Pulmonary artery endothelial cell (primary cell): ENCODE data around the gene RASD2. TPM values are rescaled to one million over a fixed set of nuclear protein-coding genes. Genes with fewer than 3 reads are reported as not detected.
A peak's percentile ranks its signal among the peaks of the same experiment; 100 is the strongest.

ENCODE experiments used
- DNase-seq: peaks from one replicate; pipeline ENCODE4 v3.0.0-alpha.2; 2011; ENCODE audit warnings: low read depth, low spot score
- total RNA-seq: library from RNA; depleted of rRNA; stranded (reverse); fragments of >200 nt; gene quantifications from 2 replicates; pipeline ENCODE4 v1.2.3, GENCODE V29; 2014

RASD2 gene
- total RNA-seq, 1 donor from 2014 or later, result not detected

DNA sequence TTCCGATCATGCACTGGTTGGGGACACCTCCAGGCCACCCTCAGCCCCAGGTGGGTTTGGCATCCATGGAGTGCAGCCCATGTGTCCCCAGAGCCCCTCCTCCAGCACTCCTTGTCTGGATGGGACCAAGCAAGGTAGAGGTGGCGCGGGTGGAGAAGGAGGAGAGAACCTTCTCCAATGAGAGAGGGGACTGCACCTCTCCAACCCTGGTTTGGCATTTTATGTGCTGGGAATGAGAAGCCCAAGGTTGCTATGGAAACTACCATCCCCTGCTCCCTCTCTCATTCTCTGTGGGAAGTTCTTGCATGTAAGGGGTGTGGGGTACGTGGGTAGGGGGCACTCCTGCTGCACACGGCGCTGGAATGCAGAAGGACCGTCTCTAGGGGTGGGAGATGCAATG lies 21.8 kb upstream of the RASD2 start:
- DNase-seq, result no peak

DNA sequence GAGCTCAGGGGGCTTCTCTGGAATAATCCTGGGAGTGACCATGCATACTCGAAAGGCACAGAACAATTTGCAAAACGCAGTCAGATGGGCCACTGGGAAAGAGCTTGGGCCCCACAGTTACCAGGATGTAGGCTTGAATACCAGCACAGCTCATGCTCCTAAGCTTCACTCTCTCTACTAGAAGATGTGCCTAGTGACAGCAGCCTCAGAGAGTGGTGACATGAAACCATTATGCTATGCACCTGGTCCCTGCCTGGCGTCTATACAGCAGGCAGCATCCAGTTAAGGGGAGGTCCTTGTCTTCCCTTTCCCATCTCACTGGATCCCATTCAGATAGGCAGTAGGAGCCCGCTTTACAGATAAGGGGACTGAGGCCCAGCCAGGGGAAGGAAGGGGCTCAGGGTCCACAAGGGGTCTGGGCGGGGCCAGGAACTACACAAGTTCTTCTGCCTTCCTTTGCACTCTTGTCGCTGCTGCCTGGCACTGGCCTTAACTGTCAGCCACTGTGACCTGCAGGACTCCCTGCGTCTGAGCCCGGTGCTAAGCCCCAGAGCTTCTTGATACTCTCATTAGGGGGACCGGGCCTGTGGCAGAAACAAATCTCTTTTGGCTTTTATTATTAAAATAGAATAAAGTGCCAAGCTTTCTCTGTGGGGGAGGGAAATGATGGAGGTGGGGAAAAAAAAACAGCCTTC lies 21.2 kb upstream of the RASD2 start:
- no peak for DNase-seq

DNA sequence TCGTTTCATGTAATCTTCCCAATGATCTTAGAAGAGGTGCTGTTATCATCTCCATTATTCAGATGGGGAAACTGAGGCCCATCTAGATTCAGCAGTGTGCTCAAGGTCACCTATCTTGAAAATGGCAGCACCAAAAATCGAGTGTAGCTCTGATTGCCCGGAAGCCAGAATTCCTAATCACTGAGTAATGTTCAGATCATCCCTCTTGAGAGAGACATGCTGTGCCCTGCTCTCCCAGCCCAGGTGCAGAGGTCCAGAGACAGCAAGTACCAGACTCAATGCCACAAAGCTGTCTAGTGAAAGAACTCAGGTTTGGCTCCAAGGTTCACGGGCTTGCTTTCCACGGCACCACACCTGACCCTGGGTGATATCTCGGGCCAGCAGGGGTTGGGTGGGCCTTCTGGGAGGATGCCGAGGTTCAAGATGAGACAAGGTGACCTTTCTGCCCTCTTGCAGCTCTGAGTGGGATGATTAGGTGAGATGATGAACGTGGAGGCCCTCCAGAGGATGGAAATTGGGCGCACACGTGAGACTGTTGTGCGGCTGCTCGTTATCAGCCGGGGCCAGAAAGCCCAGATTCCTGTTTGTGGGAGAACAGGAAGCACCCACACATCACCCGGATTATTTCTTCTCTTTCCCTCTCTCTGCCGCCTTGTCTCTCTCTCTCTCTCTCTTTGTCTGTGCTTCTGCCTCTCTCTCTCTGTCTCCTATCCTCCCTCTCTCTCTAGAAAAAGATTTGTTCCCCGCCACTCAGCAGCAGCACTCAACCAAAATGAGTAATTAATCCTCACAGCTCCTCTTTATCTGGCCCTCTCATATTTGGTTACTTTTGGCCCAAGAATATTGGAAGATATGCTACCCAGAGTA lies 19.0 kb upstream of the RASD2 start:
- peak; percentile 49 for DNase-seq

DNA sequence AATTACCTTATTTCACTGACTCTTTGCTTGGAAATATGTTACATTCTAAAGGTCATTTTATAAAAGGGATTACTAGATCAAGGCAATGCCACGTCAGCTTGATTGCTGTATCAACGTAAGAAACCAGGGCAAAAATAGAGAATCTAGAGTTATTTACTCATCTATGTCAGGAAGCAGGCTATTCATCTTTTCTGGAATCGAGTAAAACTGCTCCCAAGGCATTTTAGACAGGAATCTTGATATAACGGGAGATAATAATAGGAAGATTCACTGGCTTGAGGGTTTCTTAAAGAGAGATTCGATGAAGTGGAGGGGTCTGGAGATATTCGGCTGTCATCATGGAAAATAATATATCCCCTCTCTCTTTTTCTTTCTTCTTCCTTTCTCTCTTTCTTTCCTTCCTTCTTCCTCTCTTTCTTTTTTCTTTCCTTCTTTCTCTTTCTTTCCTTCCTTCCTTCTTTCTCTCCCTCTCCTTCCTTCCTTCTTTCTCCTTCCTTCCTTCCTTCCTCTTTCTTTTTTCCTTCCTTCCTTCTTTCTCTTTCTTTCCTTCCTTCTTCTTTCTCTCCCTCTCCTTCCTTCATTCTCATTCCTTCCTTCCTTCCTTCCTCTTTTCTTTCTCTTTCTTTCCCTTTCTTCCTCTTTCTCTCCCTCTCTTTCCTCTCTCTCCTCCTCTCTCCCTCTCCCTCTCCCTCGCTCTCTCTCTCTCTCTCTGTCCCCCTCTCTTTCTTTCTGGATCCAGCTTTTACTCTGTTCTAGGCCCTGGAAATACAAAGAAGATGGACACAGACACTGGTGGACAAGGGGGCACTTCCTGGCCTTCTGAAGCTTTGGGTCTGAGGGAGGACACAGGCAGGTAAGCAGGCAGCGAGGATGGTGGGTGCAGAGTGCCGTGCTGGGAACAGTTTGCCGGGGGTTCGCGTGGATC lies 18.1 kb upstream of the RASD2 start:
- DNase-seq, result no peak

DNA sequence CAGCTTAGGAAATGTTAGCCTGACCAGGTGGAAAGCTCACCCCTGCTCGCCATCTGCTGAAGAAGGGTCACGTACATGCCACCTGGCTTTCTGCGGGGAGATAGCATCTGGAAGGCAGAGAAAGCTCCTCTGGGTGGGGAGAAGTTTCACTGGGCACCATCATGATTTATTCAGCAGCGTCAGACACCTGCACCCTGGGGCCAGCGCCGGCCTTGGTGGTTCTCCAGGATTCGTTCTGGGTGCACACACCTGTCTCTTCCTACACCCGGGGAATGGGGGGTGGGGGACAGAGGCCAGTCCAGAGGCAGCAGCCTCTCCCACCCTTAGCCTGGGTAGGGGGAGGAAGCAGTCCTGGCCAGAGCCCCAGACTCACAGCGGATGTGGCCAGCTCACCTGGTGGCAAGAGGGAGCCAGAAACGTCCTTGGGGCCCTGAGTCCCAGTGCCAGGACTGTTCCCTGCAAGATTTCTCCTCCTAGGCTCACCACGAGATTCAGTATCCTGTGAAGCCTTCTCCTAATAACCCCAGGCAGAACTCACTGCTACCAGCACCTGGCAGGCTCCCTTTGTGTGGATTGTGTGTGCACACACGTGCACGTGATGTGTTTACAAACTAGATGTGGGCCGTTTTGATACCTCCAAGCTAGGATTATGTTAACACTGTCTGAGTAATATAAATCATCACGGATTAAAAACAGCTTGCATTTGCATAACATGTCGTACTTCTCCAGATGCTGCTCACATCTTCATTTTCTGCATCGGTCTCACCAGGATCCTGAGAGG lies 17.3 kb upstream of the RASD2 start:
- DNase-seq, result no peak

DNA sequence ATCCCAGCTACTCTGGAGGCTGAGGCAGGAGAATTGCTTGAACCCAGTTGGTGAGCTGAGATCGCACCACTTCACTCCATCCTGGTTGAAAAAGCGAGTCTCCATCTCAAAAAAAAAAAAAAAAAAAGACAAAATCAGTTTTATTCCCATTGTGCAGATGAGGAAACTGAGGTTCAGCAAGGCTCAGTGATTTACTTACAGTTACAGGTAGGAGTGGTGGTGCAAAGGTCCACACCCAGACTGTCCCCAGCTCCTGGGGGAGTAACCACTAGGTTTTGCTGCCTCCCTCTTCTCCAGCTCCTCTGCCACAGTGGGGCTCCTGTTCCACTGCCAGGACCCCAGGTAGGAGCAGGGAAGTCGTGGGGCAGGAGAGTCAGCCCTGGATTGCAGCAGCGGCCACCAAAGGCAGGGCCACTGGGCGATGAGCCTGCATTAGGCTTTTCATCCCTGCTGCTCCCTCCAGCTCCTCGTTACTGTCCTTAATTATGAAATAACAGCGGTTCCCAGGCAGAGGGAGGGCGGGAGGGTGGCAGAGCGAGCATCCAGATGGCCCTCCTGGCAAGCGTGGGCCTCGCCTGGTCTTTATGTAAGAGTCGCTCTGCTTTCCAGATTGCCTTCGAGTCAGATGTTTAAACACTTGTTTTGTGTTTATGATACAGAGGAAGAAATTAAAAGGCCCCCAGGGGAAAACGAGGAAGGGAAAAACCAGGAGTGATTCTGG lies 15.5 kb upstream of the RASD2 start:
- DNase-seq, result no peak

DNA sequence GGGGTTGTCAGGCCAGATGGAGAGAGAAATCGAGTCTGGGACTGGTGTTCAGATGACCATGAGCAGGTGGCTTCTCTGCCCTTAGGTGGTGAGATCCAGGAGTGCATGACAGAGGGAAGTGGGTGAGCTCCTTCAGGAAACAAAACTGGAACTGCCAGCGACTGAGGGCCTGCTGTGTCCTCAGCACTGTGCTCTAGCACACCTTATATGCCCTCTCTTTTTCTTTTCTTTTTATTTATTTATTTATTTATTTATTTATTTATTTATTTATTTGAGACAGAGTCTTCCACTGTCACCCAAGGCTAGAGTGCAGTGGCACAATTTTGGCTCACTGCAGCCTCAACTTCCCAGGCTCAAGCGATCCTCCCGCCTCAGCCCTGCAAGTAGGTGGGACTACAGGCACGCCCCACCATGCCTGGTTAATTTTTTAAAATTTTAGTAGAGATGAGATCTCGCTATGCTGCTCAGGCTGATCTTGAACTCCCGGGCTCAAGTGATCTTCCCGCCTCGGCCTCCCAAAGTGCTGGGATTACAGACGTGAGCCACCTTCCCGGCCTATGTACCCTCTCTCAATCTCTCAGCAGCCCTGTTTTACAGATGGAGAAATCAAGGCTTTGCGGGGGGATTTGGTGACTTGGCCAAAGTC lies 14.8 kb upstream of the RASD2 start:
- no peak for DNase-seq

DNA sequence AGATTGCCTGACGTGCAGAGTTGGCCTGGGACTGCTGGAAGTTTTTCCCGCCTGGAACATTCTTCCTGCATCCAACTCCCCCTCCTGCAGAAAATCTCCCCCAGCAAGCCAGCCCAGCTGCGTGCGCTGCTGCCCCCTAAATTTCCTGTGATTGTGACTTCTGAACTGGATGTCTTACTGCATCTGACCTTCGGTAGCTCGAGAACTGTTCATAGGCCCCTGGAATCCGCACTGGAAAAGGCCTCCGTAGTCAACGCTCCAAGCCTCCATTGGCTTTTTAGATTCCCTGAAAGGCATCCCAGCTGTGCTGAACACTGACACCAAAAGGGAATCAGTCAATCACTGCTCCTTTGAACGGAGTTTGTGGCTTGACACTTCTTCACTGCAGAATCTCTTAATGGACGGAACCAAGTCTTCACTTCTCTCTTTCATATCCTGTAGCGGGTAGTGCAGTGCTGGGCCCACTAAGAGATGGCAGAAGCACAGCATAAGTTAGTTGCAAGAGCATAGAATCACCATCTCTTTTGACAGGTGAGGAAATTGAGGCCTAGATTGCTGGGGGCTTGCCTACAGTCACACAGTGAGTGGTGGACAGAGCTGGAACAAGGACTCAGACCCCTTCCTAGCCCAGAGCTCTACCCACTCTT lies 14.2 kb upstream of the RASD2 start:
- no peak for DNase-seq

DNA sequence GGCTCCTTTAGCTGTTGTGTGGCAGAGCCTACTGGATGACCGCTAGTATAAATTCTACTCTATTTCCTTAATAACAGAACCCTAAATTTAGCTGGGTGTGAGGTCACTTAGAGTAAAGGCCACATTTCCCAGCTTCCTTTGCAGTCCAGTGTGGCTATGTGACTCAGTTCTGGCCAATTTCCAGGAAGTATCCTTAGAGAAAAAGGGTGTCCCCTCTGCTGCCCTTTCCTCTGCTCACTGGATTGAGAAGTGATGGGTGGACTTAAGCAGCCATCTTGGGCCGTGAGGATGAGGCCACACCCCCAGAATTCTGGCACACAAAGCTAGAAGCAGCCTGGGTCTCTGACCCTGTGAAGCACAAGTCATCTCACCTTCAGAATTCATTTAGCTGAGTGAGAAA lies 11.7 kb upstream of the RASD2 start:
- no peak for DNase-seq

DNA sequence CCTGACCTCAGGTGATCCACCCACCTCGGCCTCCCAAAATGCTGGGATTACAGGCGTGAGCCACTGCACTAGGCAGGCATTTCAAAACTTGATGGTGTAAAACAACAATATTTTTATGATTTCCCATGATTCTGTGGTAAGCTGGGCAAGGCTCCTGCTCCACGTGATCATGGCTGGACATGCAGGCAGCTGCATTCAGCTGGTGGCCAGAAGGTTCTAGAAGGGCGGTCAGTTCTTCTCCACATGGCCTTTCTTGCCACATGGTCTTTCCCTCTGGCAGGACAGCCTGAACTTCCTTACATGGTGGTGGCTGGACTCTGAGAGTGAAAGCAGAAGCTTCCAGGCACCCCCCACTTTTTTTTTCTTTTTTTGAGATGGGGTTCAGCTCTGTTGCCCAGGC lies 9.9 kb upstream of the RASD2 start:
- no peak for DNase-seq

DNA sequence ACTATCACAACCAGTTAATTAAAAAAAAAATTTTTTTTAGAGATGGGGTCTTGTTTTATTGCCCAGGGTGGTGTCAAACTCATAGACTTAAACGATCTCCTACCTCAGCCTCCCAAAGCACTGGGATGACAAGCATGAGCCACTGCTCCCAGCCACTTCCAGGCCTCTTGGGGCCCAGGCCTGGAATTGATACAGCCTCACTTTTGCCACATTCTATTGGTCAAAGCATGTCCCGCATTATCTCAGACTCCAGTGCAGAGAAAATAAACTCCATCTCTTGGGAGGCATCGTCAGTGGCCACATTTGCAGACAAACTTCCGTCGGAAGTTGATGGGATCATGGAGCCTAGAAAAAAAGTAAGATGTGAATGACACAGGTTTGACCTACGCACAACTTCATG lies 9.4 kb upstream of the RASD2 start:
- DNase-seq, result no peak

DNA sequence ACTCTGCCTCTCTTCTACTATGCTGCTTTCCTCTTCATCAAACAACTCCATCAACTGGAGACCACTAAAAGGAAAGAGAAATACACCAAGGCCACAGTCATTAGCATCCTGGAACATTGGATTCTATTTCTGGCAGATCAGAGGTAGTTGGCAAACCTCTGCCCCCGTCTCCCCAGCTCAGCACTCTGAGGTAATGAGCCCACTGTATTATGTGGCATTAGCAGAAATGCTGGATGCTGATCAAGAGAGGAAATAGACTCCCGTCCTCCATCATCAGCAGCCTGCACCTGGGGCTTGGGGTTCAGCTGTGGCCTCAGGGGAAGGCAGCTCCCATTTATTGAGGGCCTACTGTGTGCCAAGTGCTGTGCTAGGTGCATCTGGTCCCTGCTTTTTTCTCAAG lies 9.0 kb upstream of the RASD2 start:
- no peak for DNase-seq

DNA sequence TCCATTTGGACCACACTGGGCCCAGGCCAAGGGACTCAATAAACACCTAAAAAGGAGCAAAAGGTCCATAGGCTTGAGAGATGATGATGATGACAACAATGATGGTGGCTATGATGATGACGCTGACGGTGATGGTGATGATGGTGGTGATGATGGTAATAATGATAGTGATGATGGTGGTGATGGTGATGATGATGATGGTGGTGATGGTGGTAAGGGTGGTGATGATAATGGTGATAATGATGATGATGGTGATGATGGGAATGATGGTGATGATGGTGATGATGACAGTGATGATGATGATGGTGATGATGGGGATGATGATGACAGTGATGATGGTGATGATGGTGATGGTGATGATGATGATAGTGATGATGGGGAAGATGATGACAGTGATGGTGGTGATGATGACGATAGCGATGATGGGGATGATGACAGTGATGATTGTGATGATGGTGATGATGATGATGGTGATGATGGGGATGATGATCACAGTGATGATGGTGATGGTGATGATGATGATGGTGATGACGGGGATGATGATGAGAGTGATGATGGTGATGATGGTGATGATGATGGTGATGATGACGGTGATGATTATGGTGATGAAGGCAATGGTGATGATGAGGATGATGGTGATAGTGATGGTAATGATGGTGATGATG lies 7.1 kb upstream of the RASD2 start:
- no peak for DNase-seq

DNA sequence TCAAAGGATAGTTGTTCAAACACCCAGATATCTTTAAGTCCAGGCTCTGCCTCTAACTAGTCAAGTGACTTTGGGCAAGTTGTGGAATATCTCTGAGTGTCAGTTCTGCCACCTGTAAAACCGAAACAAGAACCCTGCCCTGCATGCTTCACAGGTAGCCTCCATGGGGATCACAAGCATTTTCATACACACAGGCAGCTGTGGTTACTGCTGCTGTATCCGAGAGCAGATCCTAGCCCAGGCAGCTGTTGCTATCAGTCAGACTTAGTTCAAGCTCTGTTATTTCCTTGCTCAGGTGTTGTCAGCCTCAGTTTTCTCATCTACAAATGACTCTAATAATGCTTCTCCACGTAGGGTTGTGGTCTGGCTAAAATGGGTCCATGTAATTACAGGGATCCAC lies 6.5 kb upstream of the RASD2 start:
- no peak for DNase-seq

DNA sequence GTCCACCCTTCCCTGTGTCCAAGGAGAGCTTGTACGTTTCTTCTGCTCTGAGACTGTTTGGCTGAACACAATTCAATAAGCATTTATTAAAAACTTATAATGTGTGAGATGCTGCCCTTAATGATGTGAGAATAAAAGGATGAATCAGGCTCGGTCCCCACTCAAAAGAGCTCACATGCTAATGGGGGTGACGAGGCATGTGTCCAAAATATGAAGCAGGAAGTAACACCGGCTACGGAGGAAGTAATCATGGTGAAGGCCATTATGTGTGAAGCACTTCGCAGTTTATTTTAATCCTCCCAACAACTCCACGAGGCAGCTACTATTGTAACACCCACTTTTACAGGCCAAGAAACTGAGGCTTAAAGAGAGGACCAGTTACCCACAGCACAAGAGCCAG lies 3.4 kb upstream of the RASD2 start:
- DNase-seq, result no peak

DNA sequence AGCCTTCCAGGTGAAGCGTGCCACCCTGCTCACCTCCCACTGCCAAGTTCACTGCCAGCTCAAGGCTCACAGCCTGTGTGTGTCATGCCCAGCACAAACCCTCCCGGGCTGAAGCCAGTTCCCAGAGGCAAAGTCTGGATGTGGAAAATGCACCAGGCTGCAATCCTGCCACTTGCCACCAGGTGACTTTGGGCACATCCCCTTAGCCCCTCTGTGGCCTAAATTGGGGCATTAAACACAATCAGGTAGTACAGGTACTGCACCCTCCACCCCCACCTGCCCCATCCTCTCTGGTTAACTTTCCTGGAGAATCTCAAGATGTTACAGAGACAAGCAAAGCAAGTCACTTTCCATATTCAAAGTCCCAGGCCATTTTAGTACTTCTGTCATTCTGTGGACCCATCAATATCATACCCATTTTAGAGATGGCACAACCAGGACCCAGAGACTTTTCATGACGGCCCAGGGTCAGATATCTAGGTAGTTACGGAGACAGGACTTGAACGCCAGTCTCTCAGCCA lies 1.8 kb upstream of the RASD2 start:
- DNase-seq, result no peak

DNA sequence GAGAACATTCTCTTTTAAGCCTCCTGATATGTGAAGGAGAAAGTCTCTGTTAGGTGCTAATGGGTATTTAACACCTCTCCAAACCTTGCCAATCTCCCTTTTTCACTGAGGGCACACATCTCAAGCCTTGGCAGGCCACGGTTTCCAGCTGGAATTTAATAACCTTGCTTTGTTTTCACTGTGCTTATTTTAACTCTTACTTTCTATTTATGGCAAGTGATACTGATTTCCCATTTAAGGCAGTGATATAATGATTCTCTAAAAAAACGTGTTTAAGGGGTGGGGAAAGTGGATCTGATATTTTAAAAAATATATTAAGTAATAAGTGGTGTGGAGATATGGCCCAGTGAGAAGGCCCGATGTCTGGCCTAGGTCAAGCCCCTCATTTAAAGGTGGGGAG lies 1.1 kb upstream of the RASD2 start:
- DNase-seq, result no peak

DNA sequence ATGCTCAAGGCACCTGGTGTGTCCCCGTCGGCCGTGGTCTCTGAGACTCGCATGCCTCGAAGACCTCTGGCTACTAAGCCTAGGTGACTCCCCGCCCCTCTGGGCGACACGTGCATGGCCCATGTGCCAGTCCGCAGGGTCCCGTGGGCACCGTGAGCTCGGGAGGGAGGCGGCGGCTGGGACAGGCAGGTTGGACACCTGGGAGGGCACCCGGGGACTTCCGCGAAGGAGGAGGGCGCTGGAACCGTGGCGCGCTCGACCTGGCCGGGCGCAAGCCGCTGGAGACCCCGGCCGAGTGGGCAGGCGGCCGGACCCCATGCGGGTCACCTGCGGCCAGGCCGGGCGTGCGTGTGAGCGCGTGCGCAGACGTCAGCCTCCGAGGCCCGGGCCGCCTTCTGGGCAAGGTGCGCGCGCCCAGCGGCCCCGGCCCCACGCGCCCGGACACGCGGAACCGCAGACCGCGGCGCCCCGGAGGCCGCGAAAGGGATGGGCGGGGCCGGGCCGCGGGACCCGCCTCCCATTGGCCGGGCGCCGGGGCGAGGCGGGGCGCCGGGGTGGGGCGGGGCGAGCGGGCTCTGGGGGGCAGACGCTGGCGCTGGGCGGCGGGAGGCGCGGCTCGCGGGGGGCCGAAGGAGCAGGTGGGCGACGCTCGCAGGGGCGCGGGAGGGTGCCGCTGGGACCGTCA lies 579 bp upstream of the RASD2 start:
- no peak for DNase-seq
